Mucosa of descending colon (tissue), 3 donors: ENCODE measurements around the gene LIG3. TPM values are rescaled to one million over a fixed set of nuclear protein-coding genes. Genes with fewer than 3 reads are reported as not detected.

Experiments
- ATAC-seq: fragments of 200-7000 bp; cut with Tn5 transposase; one replicate; pipeline ENCODE4 v1.9.1; 2020; ENCODE audit warnings: mild to moderate bottlenecking, moderate library complexity
- DNase-seq, 3 donors: peaks; one replicate each; pipeline ENCODE4 v3.0.0-alpha.2; 2020
- H3K36me3 ChIP-seq: fragments of 200-600 bp; one replicate; pipeline ENCODE4 v1.8.0; 2021; ENCODE audit warnings: low read depth, mild to moderate bottlenecking
- H3K4me1 ChIP-seq: fragments of 200-600 bp; one replicate; pipeline ENCODE4 v1.8.0; 2021; ENCODE audit warnings: low read depth, mild to moderate bottlenecking
- H3K4me3 ChIP-seq: fragments of 200-600 bp; one replicate; pipeline ENCODE4 v1.8.0; 2021; ENCODE audit warnings: mild to moderate bottlenecking
- H3K9me3 ChIP-seq: fragments of 200-600 bp; one replicate; pipeline ENCODE4 v1.8.0; 2021; ENCODE audit warnings: mild to moderate bottlenecking
- CTCF ChIP-seq: fragments of 200-600 bp; IDR thresholded peaks from one replicate; pipeline ENCODE4 v1.8.0; 2022; ENCODE audit warnings: antibody characterized with exemption, mild to moderate bottlenecking
- intact Hi-C, 2 donors: fragments of 100-400 bp; cut with DNase I in 1 of 2; cut with micrococcal nuclease in 1 of 2; formaldehyde crosslinking; loops; one replicate each; pipeline versions ENCODE4 v1.11.0 to v1.11.1; 2022; cut with DNase I, micrococcal nuclease
- total RNA-seq, 3 donors: library from RNA; stranded (reverse); fragmentation: NEBNext Ultra II Directional in 2 of 3; extraction: Animal tissue kit (Norgen Biotek cat#: 25700) in 2 of 3; gene quantifications; one replicate each; pipeline versions ENCODE4 v1.2.1 to v1.2.4, GENCODE V29; 2021 to 2023
- donor health status: DM: no; HTN: no; CAD: no; lungs with moderate emphysema.
- donor health status: DM: no; HTN: no; CAD: no.
- donor health status: DM: no; HTN: yes; CAD: no.

The LIG3 gene
- total RNA-seq, 3 donors from 2014 or later: 29.4 to 48.9 (median 35.3) TPM

GRCh38 chr17:35016369-35016768, 36.1 kb downstream of the LIG3 start:
- H3K36me3 ChIP-seq: no peaks in the 10 kb centered on the region
- no peak for DNase-seq
- peaks cover 4% of the 10 kb centered on the region for H3K4me1 ChIP-seq
- intact Hi-C loops: no loop called here
- no peaks in the 10 kb centered on the region for H3K9me3 ChIP-seq
- TF ChIP-seq CTCF: no peak
- no peak overlapping the region for H3K4me3 ChIP-seq
- ATAC-seq: no peak

GRCh38 chr17:35017021-35017420, 36.7 kb downstream of the LIG3 start:
- TF ChIP-seq CTCF: no peak
- no peaks in the 10 kb centered on the region for H3K36me3 ChIP-seq
- no peak for ATAC-seq

GRCh38 chr17:35018814-35019213, 38.5 kb downstream of the LIG3 start:
- intact Hi-C loops: no loop called here
- H3K4me3 ChIP-seq: no peak overlapping the region
- H3K36me3 ChIP-seq: no peaks in the 10 kb centered on the region
- peaks cover 4% of the 10 kb centered on the region for H3K4me1 ChIP-seq
- no peaks in the 10 kb centered on the region for H3K9me3 ChIP-seq
- DNase-seq (no peak), ATAC-seq (peak; percentile 83)
- no peak for TF ChIP-seq CTCF

More at GRCh38 chr17:35017021-35017420, 36.7 kb downstream of the LIG3 start:
- Histone ChIP-seq H3K9me3 (no peaks in the 10 kb centered on the region), H3K4me3 (no peak overlapping the region), H3K4me1 (peaks cover 4% of the 10 kb centered on the region)
- intact Hi-C loops: no loop called here
- DNase-seq: no peak

GRCh38 chr17:35019386-35020179, 39.3 kb downstream of the LIG3 start:
- intact Hi-C loops: no loop called here
- DNase-seq (no peak), ATAC-seq (no peak)
- no peaks in the 10 kb centered on the region for H3K36me3 ChIP-seq
- H3K9me3 ChIP-seq: no peaks in the 10 kb centered on the region
- no peak for TF ChIP-seq CTCF
- H3K4me3 ChIP-seq: no peak overlapping the region
- H3K4me1 ChIP-seq: peaks cover 4% of the 10 kb centered on the region

- TF ChIP-seq CTCF: no peak
- DNase-seq (no peak), ATAC-seq (no peak)
- peaks cover 4% of the 10 kb centered on the region for H3K4me1 ChIP-seq
- no peak overlapping the region for H3K4me3 ChIP-seq
- no peaks in the 10 kb centered on the region for H3K9me3 ChIP-seq
- intact Hi-C loops: no loop called here
- H3K36me3 ChIP-seq: no peaks in the 10 kb centered on the region
These were observed 41.4 kb downstream of the LIG3 start for GRCh38 chr17:35021520-35022380.
